SK-N-SH (cell line): ENCODE results near the gene ANKRD12. TPM values are rescaled to one million over a fixed set of nuclear protein-coding genes. Genes with fewer than 3 reads are reported as not detected.
A peak's percentile ranks its signal among the peaks of the same experiment; 100 is the strongest.

ENCODE experiments used
- CTCF ChIA-PET: fragments of 300-600, 350-600 bp; formaldehyde crosslinking; extraction: SDS; loops from one replicate; lab custom pipeline; 2021; lab: Yijun Ruan, JAX
- POLR2A ChIA-PET: fragments of 350-600 bp; sonication (Branson Sonifier 250); formaldehyde crosslinking; extraction: SDS; loops from one replicate; lab custom pipeline; 2020; ENCODE audit warnings: antibody characterized with exemption, inconsistent platforms; lab: Yijun Ruan, JAX
- DNase-seq: peaks from one replicate; pipeline ENCODE4 v3.0.0; 2012
- H2AFZ ChIP-seq: fragments of 200-600 bp; sonication (generic); 2 replicates; pipeline ENCODE4 v1.8.1; 2016; ENCODE audit warnings: antibody characterized with exemption, mild to moderate bottlenecking, low read depth
- H3F3A ChIP-seq: fragments of 200-600 bp; sonication (generic); replicated peaks from 2 replicates; pipeline ENCODE3; 2016; ENCODE audit warnings: antibody characterized with exemption, mild to moderate bottlenecking; ENCODE audit not compliant: insufficient read depth
- H3K27ac ChIP-seq, 2 experiments: fragments of 200-500 bp in 1 of 2; fragments of 200-600 bp in 1 of 2; sonication (Bioruptor generic) in 1 of 2; sonication (generic), shearing (Covaris generic) in 1 of 2; 2 replicates each; pipeline versions ENCODE4 v1.5.1 to v1.6.1; 2014 to 2016; ENCODE audit warnings: low read depth in 2 of 2, inconsistent platforms in 1 of 2, low read length in 1 of 2, mild to moderate bottlenecking in 1 of 2, mixed read lengths in 1 of 2
- H3K27me3 ChIP-seq: fragments of 200-600 bp; sonication (generic), shearing (Covaris generic); 2 replicates; pipeline ENCODE4 v1.6.1; 2016; ENCODE audit warnings: mixed run types; ENCODE audit not compliant: insufficient read depth
- H3K36me3 ChIP-seq, 2 experiments: fragments of 200-500 bp in 1 of 2; fragments of 200-600 bp in 1 of 2; sonication (Bioruptor generic) in 1 of 2; sonication (generic) in 1 of 2; replicated peaks in 1 of 2; 2 replicates each; pipeline versions ENCODE3 to v1.5.1; 2014 to 2016; ENCODE audit warnings: low read length in 1 of 2, mild to moderate bottlenecking in 1 of 2; ENCODE audit not compliant: insufficient read depth in 2 of 2, control insufficient read depth in 1 of 2
- H3K4me1 ChIP-seq, 2 experiments: fragments of 200-500 bp in 1 of 2; fragments of 200-600 bp in 1 of 2; sonication (Bioruptor generic) in 1 of 2; sonication (generic), shearing (Covaris generic) in 1 of 2; 2 replicates each; pipeline versions ENCODE4 v1.5.1 to v1.6.1; 2014 to 2016; ENCODE audit warnings: low read depth in 1 of 2, low read length in 1 of 2, mixed run types in 1 of 2; ENCODE audit not compliant: insufficient read depth in 2 of 2, control insufficient read depth in 1 of 2
- H3K4me2 ChIP-seq: fragments of 200-600 bp; sonication (generic), shearing (Covaris generic); 2 replicates; pipeline ENCODE4 v1.6.1; 2017; ENCODE audit warnings: mixed run types
- H3K4me3 ChIP-seq, 2 experiments: fragments of 200-500 bp in 1 of 2; fragments of 200-600 bp in 1 of 2; sonication (Bioruptor generic) in 1 of 2; sonication (generic), shearing (Covaris generic) in 1 of 2; 2 replicates each; pipeline versions ENCODE4 v1.5.1 to v1.8.1; 2014 to 2016; ENCODE audit warnings: low read depth in 2 of 2, inconsistent platforms in 1 of 2, low read length in 1 of 2, mild to moderate bottlenecking in 1 of 2, mixed read lengths in 1 of 2, moderate library complexity in 1 of 2
- H3K79me2 ChIP-seq: fragments of 200-600 bp; sonication (generic); 2 replicates; pipeline ENCODE4 v1.8.1; 2017; ENCODE audit warnings: mild to moderate bottlenecking; ENCODE audit not compliant: insufficient read depth
- H3K9ac ChIP-seq: fragments of 200-600 bp; sonication (generic); 2 replicates; pipeline ENCODE4 v1.6.1; 2017; ENCODE audit warnings: mixed run types
- H3K9me2 ChIP-seq: fragments of 200-600 bp; sonication (generic); 2 replicates; pipeline ENCODE4 v1.6.1; 2017; ENCODE audit warnings: mixed run types
- H3K9me3 ChIP-seq: fragments of 200-600 bp; sonication (generic); 2 replicates; pipeline ENCODE4 v1.6.1; 2017; ENCODE audit warnings: mixed run types, mild to moderate bottlenecking, moderate library complexity
- H4K20me1 ChIP-seq: fragments of 200-600 bp; sonication (generic); 2 replicates; pipeline ENCODE4 v1.6.1; 2017; ENCODE audit warnings: mild to moderate bottlenecking, mixed run types; ENCODE audit not compliant: insufficient read depth
- JUND ChIP-seq: IDR thresholded peaks from 2 replicates; pipeline ENCODE4 v1.4.0; 2012
- NFIC ChIP-seq: IDR thresholded peaks from 2 replicates; pipeline ENCODE4 v1.4.0; 2012; ENCODE audit warnings: borderline replicate concordance
- PBX3 ChIP-seq: IDR thresholded peaks from 2 replicates; pipeline ENCODE4; 2012
- REST ChIP-seq: IDR thresholded peaks from 2 replicates; pipeline ENCODE4 v1.6.1; 2012; ENCODE audit warnings: mild to moderate bottlenecking, low read depth, low read length, moderate library complexity
- TEAD4 ChIP-seq: IDR thresholded peaks from 2 replicates; pipeline ENCODE4 v1.4.0; 2012; ENCODE audit warnings: mild to moderate bottlenecking, borderline replicate concordance; ENCODE audit not compliant: insufficient read depth
- YY1 ChIP-seq: IDR thresholded peaks from 2 replicates; pipeline ENCODE4 v1.4.0; 2012; ENCODE audit warnings: low read depth, mild to moderate bottlenecking
- WGBS: methylation state at CpG from one replicate; pipeline ENCODE4 v1.1.6; 2017; ENCODE audit warnings: low lambda C conversion rate; 5-methylcytosine and 5-hydroxymethylcytosine counted together
- polyA plus RNA-seq, 3 experiments: library from polyadenylated mRNA; depleted of rRNA; stranded (reverse); fragments of >200 nt; gene quantifications; 2 replicates each; pipeline ENCODE4 v1.2.3, GENCODE V29; 2012

Gene ANKRD12
- polyA plus RNA-seq, 1 of the 3 experiments (the other 2 are of a cell fraction), result 1.3 TPM

- H3K27ac ChIP-seq, result no peak overlapping the region
- 93% methylated on average over 7 of the region's 7 CpGs for WGBS
Observed at GRCh38 chr18:9139400-9140039, 2.9 kb downstream of the ANKRD12 start.

More at GRCh38 chr18:9139400-9140039, 2.9 kb downstream of the ANKRD12 start:
- no peaks in the 10 kb centered on the region for H3K27me3 ChIP-seq
- peaks cover 5 to 8% of the 10 kb centered on the region in 2 experiments for H3K36me3 ChIP-seq
- no peak overlapping the region for H2AFZ ChIP-seq
- H3K9me2 ChIP-seq, result no peaks in the 10 kb centered on the region
- ChIA-PET CTCF (interaction anchor here (1.4 to 3.1 kb wide), 3 partner anchors 8 to 66 kb away, joined by 6 to 13 read pairs (median 9); no protein-coding TSS in a partner anchor), POLR2A (no interaction called here)
- peaks cover 15 to 23% of the 10 kb centered on the region in 2 experiments; a peak in 3 of 4 replicates for H3K4me1 ChIP-seq
- no peaks in the 10 kb centered on the region for H3K9me3 ChIP-seq
- peaks cover 22% of the 10 kb centered on the region for H3F3A ChIP-seq
- peaks cover 69% of the 10 kb centered on the region for H4K20me1 ChIP-seq
- H3K79me2 ChIP-seq, result peaks cover 81% of the 10 kb centered on the region
- peak overlapping the region; percentile 83 for H3K4me2 ChIP-seq
- H3K4me3 ChIP-seq, result no peak overlapping the region
- TF ChIP-seq REST (no peak), YY1 (no peak), PBX3 (no peak), TEAD4 (no peak), NFIC (no peak), JUND (no peak)
- no peak overlapping the region for H3K9ac ChIP-seq
- DNase-seq, result no peak
